Mucosa of stomach (tissue), 1 donor: ENCODE data around the gene ERN1.

Source experiments
- H3K27me3 ChIP-seq: one replicate; pipeline ENCODE4 v1.7.0; 2013; ENCODE audit warnings: mild to moderate bottlenecking, low read length; ENCODE audit not compliant: control insufficient read depth, insufficient read depth
- H3K36me3 ChIP-seq: one replicate; pipeline ENCODE4 v1.7.0; 2013; ENCODE audit warnings: low read length; ENCODE audit not compliant: control insufficient read depth, insufficient read depth
- H3K4me1 ChIP-seq: one replicate; pipeline ENCODE4 v1.7.0; 2013; ENCODE audit warnings: mild to moderate bottlenecking, low read length; ENCODE audit not compliant: control insufficient read depth, insufficient read depth
- H3K4me3 ChIP-seq: one replicate; pipeline ENCODE4 v1.7.0; 2013; ENCODE audit warnings: low read length
- H3K9ac ChIP-seq: one replicate; pipeline ENCODE4 v1.7.0; 2013; ENCODE audit warnings: mild to moderate bottlenecking, low read length, moderate library complexity
- H3K9me3 ChIP-seq: one replicate; pipeline ENCODE4 v1.7.0; 2013; ENCODE audit warnings: mild to moderate bottlenecking, low read length, moderate library complexity; ENCODE audit not compliant: control insufficient read depth
- donor health status: Pancreatic carcinoma.

The ERN1 gene

GRCh38 chr17:63996430-63997182, 133.3 kb downstream of the ERN1 start:
- peaks cover 36% of the 10 kb centered on the region for H3K27me3 ChIP-seq
- H3K36me3 ChIP-seq, result no peaks in the 10 kb centered on the region
- H3K9ac ChIP-seq, result no peak overlapping the region
- H3K4me1 ChIP-seq, result peaks cover 28% of the 10 kb centered on the region
- no peak overlapping the region for H3K4me3 ChIP-seq
- H3K9me3 ChIP-seq, result no peaks in the 10 kb centered on the region

- H3K27me3 ChIP-seq, result peaks cover 41% of the 10 kb centered on the region
- H3K4me3 ChIP-seq, result no peak overlapping the region
- no peaks in the 10 kb centered on the region for H3K36me3 ChIP-seq
- H3K4me1 ChIP-seq, result peaks cover 22% of the 10 kb centered on the region
- H3K9ac ChIP-seq, result no peak overlapping the region
- no peaks in the 10 kb centered on the region for H3K9me3 ChIP-seq
Observed at GRCh38 chr17:63995626-63996025, 134.3 kb downstream of the ERN1 start.

GRCh38 chr17:63993368-63993985, 136.5 kb downstream of the ERN1 start:
- H3K4me3 ChIP-seq, result no peak overlapping the region
- H3K27me3 ChIP-seq, result peaks cover 50% of the 10 kb centered on the region
- H3K4me1 ChIP-seq, result peaks cover 22% of the 10 kb centered on the region
- no peaks in the 10 kb centered on the region for H3K9me3 ChIP-seq
- H3K9ac ChIP-seq, result no peak overlapping the region
- H3K36me3 ChIP-seq, result no peaks in the 10 kb centered on the region

GRCh38 chr17:63991611-63992010, 138.3 kb downstream of the ERN1 start:
- no peak overlapping the region for H3K9ac ChIP-seq
- peaks cover 35% of the 10 kb centered on the region for H3K27me3 ChIP-seq
- no peak overlapping the region for H3K4me3 ChIP-seq
- no peaks in the 10 kb centered on the region for H3K36me3 ChIP-seq
- no peaks in the 10 kb centered on the region for H3K9me3 ChIP-seq
- peaks cover 18% of the 10 kb centered on the region for H3K4me1 ChIP-seq

- no peaks in the 10 kb centered on the region for H3K9me3 ChIP-seq
- peaks cover 32% of the 10 kb centered on the region for H3K27me3 ChIP-seq
- no peak overlapping the region for H3K9ac ChIP-seq
- H3K4me3 ChIP-seq, result no peak overlapping the region
- H3K4me1 ChIP-seq, result peaks cover 31% of the 10 kb centered on the region
- no peaks in the 10 kb centered on the region for H3K36me3 ChIP-seq
Observed at GRCh38 chr17:63989622-63990345, 140.2 kb downstream of the ERN1 start.
